Measurements from ENCODE around the gene WAC. TPM values are rescaled to one million over a fixed set of nuclear protein-coding genes. Genes with fewer than 3 reads are reported as not detected.
A peak's percentile ranks its signal among the peaks of the same experiment; 100 is the strongest.

Gene WAC
- total and polyA plus RNA-seq, 9 of the 15 experiments (the other 6 are each of a cell fraction or from before 2014, with no cell fraction given), result 24.8 to 123 (median 78.2) TPM

GRCh38 chr10:28592953-28593352 lies 60.0 kb downstream of the WAC start (continued):
- peak; percentile 72; the same call in 1 of the 2 replicates for TF ChIP-seq ARID3A (IDR thresholded peaks at IDR 0.05; ENCODE audit: borderline replicate concordance, low read depth, low read length)
- TF ChIP-seq SMARCA4 (IDR thresholded peaks at IDR 0.05), result peak; percentile 80
- 0 out of 4 replicates have a peak, but pooled peaks of 1 of the 2 experiments have one; percentile 49 for TF ChIP-seq TEAD1 (CRISPR knock-in tag; IDR thresholded peaks at IDR 0.05)
- TF ChIP-seq MYC (IDR thresholded peaks at IDR 0.05; ENCODE audit: low read depth, low read length), result no peak
- TF ChIP-seq MYC (CRISPR knock-in tag; IDR thresholded peaks at IDR 0.05; ENCODE audit: borderline replicate concordance, low read depth), result no peak
- TF ChIP-seq SRSF7 (optimal IDR thresholded peaks at IDR 0.05; ENCODE audit: low read depth, low read length), result no peak
- TF ChIP-seq FOXK2 (conservative IDR thresholded peaks at IDR 0.05 in 1 of 2, IDR thresholded peaks at IDR 0.05 in 1 of 2; ENCODE audit: low read depth in 2 of 2), result peak; percentile 59 to 69; a peak in 3 of 4 replicates
- TF ChIP-seq BCOR (IDR thresholded peaks at IDR 0.05), result no peak
- no peak for TF ChIP-seq ZC3H11A (IDR thresholded peaks at IDR 0.05; ENCODE audit: low read depth, low read length)
- TF ChIP-seq USF1 (CRISPR knock-in tag; IDR thresholded peaks at IDR 0.05), result no peak
- TF ChIP-seq SNAPC5 (CRISPR knock-in tag; IDR thresholded peaks at IDR 0.05), result no peak
- TF ChIP-seq FOXA3 (CRISPR knock-in tag; conservative IDR thresholded peaks at IDR 0.05 in 1 of 2, IDR thresholded peaks at IDR 0.05 in 1 of 2), result peak in 1 of 2 experiments; percentile 43; a peak in 1 of 4 replicates
- no peak for TF ChIP-seq KAT8 (IDR thresholded peaks at IDR 0.05; ENCODE audit: low read depth)
- no peak for TF ChIP-seq ZSCAN32 (CRISPR knock-in tag; IDR thresholded peaks at IDR 0.05)
- no peak for TF ChIP-seq THRAP3 (IDR thresholded peaks at IDR 0.05; ENCODE audit: borderline replicate concordance)
- no peak for TF ChIP-seq CUX1 (CRISPR knock-in tag; IDR thresholded peaks at IDR 0.05)
- no peak for TF ChIP-seq BHLHE40 (IDR thresholded peaks at IDR 0.05; ENCODE audit: low read length)
- TF ChIP-seq KLF10 (CRISPR knock-in tag; IDR thresholded peaks at IDR 0.05), result no peak
- TF ChIP-seq ATF3 (IDR thresholded peaks at IDR 0.05), result peak; percentile 95
- TF ChIP-seq ATF3 (CRISPR knock-in tag; conservative IDR thresholded peaks at IDR 0.05), result no peak
- TF ChIP-seq RCOR1 (IDR thresholded peaks at IDR 0.05; ENCODE audit: borderline replicate concordance in 1 of 2, low read depth in 2 of 2, low read length in 2 of 2), result peak in 1 of 2 experiments; percentile 39; a peak in 1 of 4 replicates

All from K562 (cell line).